ENCODE measurements around the gene LRRC56. TPM values are rescaled to one million over a fixed set of nuclear protein-coding genes. Genes with fewer than 3 reads are reported as not detected.

LRRC56 gene
- total and polyA plus RNA-seq, 4 experiments from 2014 or later, result 0.24 to 4.6 (median 3.0) TPM

DNA sequence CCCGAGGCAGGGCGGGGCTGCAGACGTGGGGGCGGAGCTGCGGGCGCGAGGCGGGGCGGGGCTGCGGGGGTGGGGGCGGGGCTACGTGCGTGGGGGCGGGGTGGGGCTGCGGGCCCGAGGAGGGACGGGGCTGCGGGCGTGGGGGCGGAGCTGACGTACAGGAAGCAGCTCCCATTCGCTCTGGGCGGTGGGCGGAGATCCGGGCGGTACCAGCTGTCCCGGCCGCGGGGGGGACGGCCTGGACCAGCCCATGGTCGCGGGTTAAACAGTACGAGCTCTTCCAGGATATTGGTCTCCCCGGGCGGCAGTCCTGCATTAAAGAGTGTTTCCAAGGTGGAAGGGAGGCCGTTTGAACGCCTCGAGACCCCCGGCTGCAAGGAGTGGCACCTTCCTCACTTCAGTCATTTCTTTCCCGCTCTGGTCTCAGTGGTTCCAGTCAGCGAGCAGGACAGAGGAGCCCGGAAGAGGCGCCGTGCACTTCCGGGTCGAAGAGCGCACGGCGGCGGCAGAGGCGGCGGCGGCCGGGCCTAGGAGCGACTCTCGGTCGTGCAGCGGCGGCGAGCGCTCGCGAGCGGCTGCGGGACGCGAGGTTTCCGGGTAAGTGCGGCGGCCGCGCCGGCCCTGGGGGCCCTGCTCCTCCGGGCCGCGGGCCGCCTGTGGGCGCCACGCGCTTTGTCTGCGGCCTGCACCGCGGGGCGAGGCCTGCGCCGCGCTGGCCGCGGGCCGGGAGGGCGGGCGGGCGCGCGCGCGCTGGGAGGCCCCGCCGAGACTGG, 38.9 kb downstream of the LRRC56 start, which contains the start of gene PHRF1:
PHRF1 (plus strand) TSS at position 475 of the 773 bp plus-strand sequence. CDS start 5,043 bp downstream, outside the sequence.
- H3K27ac Mint-ChIP-seq, result peak within 1 kb of the TSS; percentile 93 to 99 (median 99)
- H3K36me3 Mint-ChIP-seq, result peaks cover 2 to 7% of the 10 kb centered on the region in 2 donors
- H3K9me3 Mint-ChIP-seq, result no peaks in the 10 kb centered on the region
- peak within 1 kb of the TSS; percentile 94 to 98 (median 98) for H3K4me3 Mint-ChIP-seq
- H3K4me1 ChIP-seq (ENCODE audit: insufficient read depth, low read length), result peaks cover 58% of the 10 kb centered on the region
- peak within 1 kb of the TSS; percentile 85 to 93 for H3K4me3 ChIP-seq (ENCODE audit: low read length in 2 of 2)
- ChIA-PET CTCF (ENCODE audit: partially characterized antibody) (interaction anchor here (0.7 to 1.9 kb wide), 6 partner anchors 12 to 150 kb away, joined by 3 to 9 read pairs (median 4); no protein-coding TSS in a partner anchor), POLR2A (ENCODE audit: partially characterized antibody) (interaction anchor here (0.6 to 3.3 kb wide), 25 partner anchors 9 to 369 kb away, joined by 3 to 56 read pairs (median 7); partner anchors contain the start of genes BET1L, DEAF1, HRAS and IRF7)
- H3K36me3 ChIP-seq (ENCODE audit: insufficient read depth, low read length), result no peaks in the 10 kb centered on the region
- H3K27ac ChIP-seq (ENCODE audit: low read depth, low read length), result peak within 1 kb of the TSS; percentile 77
- DNase-seq, result peak; percentile 95 to 98 (median 97)
- intact Hi-C loops (cut with micrococcal nuclease), result loop anchor here (1.0 kb wide), 7 partner anchors 12 to 147 kb away; partner anchors contain the start of genes DEAF1, IRF7, LMNTD2 and LRRC56
- H3K4me1 Mint-ChIP-seq, result peaks cover 31 to 56% (median 45%) of the 10 kb centered on the region in 4 donors
- peaks cover 0 to 11% of the 10 kb centered on the region in 2 donors for H3K27me3 Mint-ChIP-seq
- H3K27me3 ChIP-seq (ENCODE audit: insufficient read depth, low read length), result no peaks in the 10 kb centered on the region
- H3K9me3 ChIP-seq (ENCODE audit: control insufficient read depth in 1 of 2, low read length in 2 of 2), result no peaks in the 10 kb centered on the region

DNA sequence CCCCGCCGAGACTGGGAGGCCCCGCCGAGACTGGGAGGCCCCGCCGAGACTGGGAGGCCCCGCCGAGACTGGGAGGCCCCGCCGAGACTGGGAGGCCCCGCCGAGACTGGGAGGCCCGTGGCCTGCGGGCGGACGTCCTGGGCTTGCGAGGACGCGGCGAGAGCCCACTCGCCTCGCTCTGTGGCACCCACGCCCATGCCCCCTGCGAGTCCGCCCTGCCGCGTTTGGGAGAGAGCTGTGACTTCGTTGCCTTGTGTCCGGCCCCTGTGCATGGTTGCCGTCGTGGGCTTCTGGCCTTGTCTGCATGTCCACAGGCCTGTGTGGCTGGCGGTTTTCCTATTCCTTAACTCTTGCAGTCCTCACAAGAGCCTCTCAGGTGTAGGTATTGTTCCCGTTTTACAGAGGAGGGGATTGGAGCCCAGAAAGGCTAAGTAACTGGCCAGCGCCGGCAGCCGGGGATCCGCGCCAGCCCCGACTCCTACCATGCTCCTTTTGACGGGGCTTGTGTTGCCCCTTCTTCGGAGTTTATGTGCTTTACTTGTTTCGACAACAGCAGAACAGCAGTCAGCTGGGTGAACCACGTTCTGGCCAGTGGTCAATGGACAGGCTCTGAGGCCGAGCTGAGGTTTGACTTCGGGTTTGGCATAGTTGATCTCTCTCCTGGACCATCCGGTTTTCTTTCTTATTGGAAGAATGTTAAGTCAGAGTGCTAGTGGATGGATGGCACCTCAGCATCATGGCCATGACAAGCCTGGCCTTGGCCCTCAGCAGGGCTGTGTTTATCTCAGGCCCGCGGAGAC, 39.7 kb downstream of the LRRC56 start:
- Histone ChIP-seq H3K27ac (ENCODE audit: low read depth, low read length) (peak overlapping the region; percentile 75), H3K4me1 (ENCODE audit: insufficient read depth, low read length) (peaks cover 58% of the 10 kb centered on the region), H3K36me3 (ENCODE audit: insufficient read depth, low read length) (peaks cover 5% of the 10 kb centered on the region), H3K27me3 (ENCODE audit: insufficient read depth, low read length) (no peaks in the 10 kb centered on the region), H3K4me3 (ENCODE audit: low read length in 2 of 2) (peak overlapping the region; percentile 76 to 85), H3K9me3 (ENCODE audit: control insufficient read depth in 1 of 2, low read length in 2 of 2) (no peaks in the 10 kb centered on the region)
- intact Hi-C loops (cut with micrococcal nuclease), result loop anchor here (1.0 kb wide), 3 partner anchors 11 to 70 kb away; partner anchors contain the start of genes IRF7 and RNH1
- ChIA-PET POLR2A (ENCODE audit: partially characterized antibody) (interaction anchor here (0.7 to 3.3 kb wide), 14 partner anchors 10 to 370 kb away, joined by 3 to 36 read pairs (median 8); partner anchors contain the start of genes BET1L, DEAF1, HRAS and LMNTD2), CTCF (ENCODE audit: partially characterized antibody) (interaction anchor here (1.1 to 1.4 kb wide), 2 partner anchors 22 kb away, joined by 4 to 7 read pairs; no protein-coding TSS in a partner anchor)
- H3K27me3 Mint-ChIP-seq, result peaks cover 0 to 11% of the 10 kb centered on the region in 2 donors
- peak in 1 of 5 donors; percentile 45 for DNase-seq
- H3K9me3 Mint-ChIP-seq, result no peaks in the 10 kb centered on the region
- peak overlapping the region; percentile 41 to 92 (median 84) for H3K27ac Mint-ChIP-seq
- H3K36me3 Mint-ChIP-seq, result peaks cover 7 to 13% of the 10 kb centered on the region in 2 donors
- peaks cover 35 to 62% (median 48%) of the 10 kb centered on the region in 4 donors for H3K4me1 Mint-ChIP-seq
- H3K4me3 Mint-ChIP-seq, result peak overlapping the region; percentile 84 to 92 (median 86)

DNA sequence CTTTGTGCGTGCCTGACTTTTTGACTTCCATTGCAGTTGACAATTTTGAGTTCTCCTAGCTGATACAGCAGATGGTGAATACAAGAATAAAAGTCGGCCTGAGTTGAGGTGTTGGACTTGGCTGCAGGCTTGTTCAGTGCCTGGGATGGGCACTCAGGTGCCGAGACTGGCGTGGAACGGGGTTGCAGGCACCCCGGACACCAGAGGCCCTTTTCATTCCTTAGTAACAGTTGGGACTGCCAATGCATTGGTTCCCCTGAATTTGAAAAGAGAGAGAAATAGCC, 40.2 kb downstream of the LRRC56 start:
- intact Hi-C loops (cut with micrococcal nuclease), result no loop called here
- peaks cover 6% of the 10 kb centered on the region for H3K36me3 ChIP-seq (ENCODE audit: insufficient read depth, low read length)
- peaks cover 58% of the 10 kb centered on the region for H3K4me1 ChIP-seq (ENCODE audit: insufficient read depth, low read length)
- peak overlapping the region; percentile 75 for H3K27ac ChIP-seq (ENCODE audit: low read depth, low read length)
- Mint-ChIP-seq H3K4me3 (peak overlapping the region; percentile 84 to 92 (median 86)), H3K4me1 (peaks cover 35 to 62% (median 48%) of the 10 kb centered on the region in 4 donors), H3K36me3 (peaks cover 7 to 14% of the 10 kb centered on the region in 2 donors), H3K27ac (peak overlapping the region; percentile 41 to 92 (median 84)), H3K27me3 (peaks cover 0 to 11% of the 10 kb centered on the region in 2 donors), H3K9me3 (no peaks in the 10 kb centered on the region)
- H3K4me3 ChIP-seq (ENCODE audit: low read length in 2 of 2), result peak overlapping the region; percentile 76 to 85
- H3K27me3 ChIP-seq (ENCODE audit: insufficient read depth, low read length), result no peaks in the 10 kb centered on the region
- DNase-seq, result peak in 1 of 5 donors; percentile 19
- no peaks in the 10 kb centered on the region for H3K9me3 ChIP-seq (ENCODE audit: control insufficient read depth in 1 of 2, low read length in 2 of 2)
- ChIA-PET POLR2A (ENCODE audit: partially characterized antibody) (interaction anchor here (0.8 to 3.3 kb wide), 8 partner anchors 9 to 118 kb away, joined by 3 to 36 read pairs (median 4); partner anchors contain the start of genes DEAF1, HRAS, LRRC56 and TMEM80), CTCF (ENCODE audit: partially characterized antibody) (interaction anchor here (1.1 kb wide), 1 partner anchor 23 kb away, joined by 4 read pairs; no protein-coding TSS in a partner anchor)

DNA sequence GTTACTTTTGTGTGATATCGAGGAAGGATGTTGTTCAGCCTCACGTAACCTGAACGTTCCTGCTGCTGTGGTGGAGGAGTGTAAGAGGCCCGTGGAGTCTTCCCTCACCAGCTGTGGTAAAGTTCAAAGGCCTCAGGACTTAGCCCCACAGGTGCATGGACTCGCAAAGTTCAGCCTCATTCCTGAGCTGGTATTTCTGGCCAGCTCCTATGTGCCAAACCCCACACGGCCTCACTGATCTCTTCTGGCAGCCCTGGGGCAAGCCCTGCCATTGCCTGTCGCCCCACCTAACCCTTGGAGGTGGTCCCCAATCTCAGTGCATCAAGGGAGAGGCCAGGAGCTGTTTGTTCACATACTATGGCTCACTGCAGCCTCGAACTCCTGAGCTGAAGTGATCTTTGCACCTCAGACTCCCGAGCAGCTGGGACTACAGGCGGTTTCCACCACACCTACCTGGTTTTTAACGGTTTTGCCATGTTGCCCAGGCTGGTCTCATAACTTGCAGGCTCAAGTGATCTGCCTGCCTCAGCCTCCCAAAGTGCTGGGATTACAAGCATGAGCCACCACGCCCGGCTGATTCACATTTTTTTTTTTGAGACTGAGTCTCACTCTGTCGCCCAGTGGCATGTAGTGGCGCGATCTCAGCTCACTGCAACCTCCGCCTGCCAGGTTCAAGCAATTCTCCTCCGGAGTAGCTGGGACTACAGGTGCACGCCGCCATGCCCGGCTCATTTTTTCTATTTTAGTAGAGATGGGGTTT, 41.1 kb downstream of the LRRC56 start:
- Histone ChIP-seq H3K4me3 (ENCODE audit: low read length in 2 of 2) (no peak overlapping the region), H3K27me3 (ENCODE audit: insufficient read depth, low read length) (no peaks in the 10 kb centered on the region), H3K9me3 (ENCODE audit: control insufficient read depth in 1 of 2, low read length in 2 of 2) (no peaks in the 10 kb centered on the region), H3K36me3 (ENCODE audit: insufficient read depth, low read length) (peaks cover 9% of the 10 kb centered on the region), H3K27ac (ENCODE audit: low read depth, low read length) (peak overlapping the region; percentile 75), H3K4me1 (ENCODE audit: insufficient read depth, low read length) (peaks cover 54% of the 10 kb centered on the region)
- Mint-ChIP-seq H3K27me3 (peaks cover 0 to 11% of the 10 kb centered on the region in 2 donors), H3K9me3 (no peaks in the 10 kb centered on the region), H3K4me3 (peak overlapping the region; percentile 60 to 92 (median 86)), H3K4me1 (peaks cover 35 to 62% (median 48%) of the 10 kb centered on the region in 4 donors), H3K36me3 (peaks cover 7 to 14% of the 10 kb centered on the region in 2 donors), H3K27ac (peak overlapping the region in 5 of 7 donors; percentile 31 to 84 (median 79))
- intact Hi-C loops (cut with micrococcal nuclease), result no loop called here
- peak in 1 of 5 donors; percentile 0 for DNase-seq
- ChIA-PET CTCF (ENCODE audit: partially characterized antibody) (interaction anchor here (1.1 to 1.3 kb wide), 2 partner anchors 23 to 148 kb away, joined by 3 to 4 read pairs; no protein-coding TSS in a partner anchor), POLR2A (ENCODE audit: partially characterized antibody) (interaction anchor here (0.8 to 2.5 kb wide), 6 partner anchors 10 to 117 kb away, joined by 3 to 15 read pairs (median 3); partner anchors contain the start of genes DEAF1 and TMEM80)

DNA sequence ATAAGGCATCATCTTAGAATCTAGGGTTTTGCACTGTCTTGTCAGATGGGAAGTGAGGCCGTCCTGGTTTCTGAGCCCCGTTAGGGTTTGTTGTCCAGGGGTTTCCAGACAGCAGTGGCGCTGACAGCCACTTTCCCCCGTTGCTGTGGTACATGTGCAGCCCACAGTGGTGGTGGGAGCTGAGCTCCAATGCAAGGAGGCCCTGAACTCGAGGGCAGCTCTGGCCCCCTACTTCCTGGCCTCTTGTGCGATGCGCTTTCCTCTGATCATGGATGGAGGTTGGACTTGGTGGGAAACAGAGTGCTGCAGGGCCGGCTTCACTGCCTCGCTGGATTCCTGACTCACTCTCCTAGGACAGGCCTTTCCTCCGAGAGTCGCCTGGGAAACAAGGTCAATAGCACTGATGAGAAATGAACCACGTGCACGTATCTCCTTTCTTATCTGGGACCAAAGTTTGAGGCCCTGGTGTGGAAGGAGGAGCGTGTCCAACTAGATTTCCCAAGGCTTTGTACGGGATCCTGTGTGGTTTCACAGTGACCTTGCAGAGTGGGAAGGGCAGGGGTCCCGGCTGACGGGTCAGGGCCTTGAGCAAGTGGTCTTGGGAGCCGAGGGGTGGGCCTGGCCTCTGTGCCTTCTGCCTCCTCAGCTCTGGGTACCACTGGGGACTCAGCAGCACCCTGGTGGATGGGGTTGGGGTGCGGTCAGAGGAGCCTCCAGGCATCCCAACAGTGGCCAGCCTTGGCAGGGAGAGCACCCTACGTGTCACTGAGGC, 42.7 kb downstream of the LRRC56 start:
- Histone ChIP-seq H3K9me3 (ENCODE audit: control insufficient read depth in 1 of 2, low read length in 2 of 2) (no peaks in the 10 kb centered on the region), H3K27me3 (ENCODE audit: insufficient read depth, low read length) (no peaks in the 10 kb centered on the region), H3K27ac (ENCODE audit: low read depth, low read length) (no peak overlapping the region), H3K4me1 (ENCODE audit: insufficient read depth, low read length) (peaks cover 40% of the 10 kb centered on the region), H3K4me3 (ENCODE audit: low read length in 2 of 2) (no peak overlapping the region), H3K36me3 (ENCODE audit: insufficient read depth, low read length) (peaks cover 19% of the 10 kb centered on the region)
- Mint-ChIP-seq H3K9me3 (no peaks in the 10 kb centered on the region), H3K4me1 (peaks cover 26 to 51% (median 37%) of the 10 kb centered on the region in 4 donors), H3K27ac (peak overlapping the region in 1 of 7 donors; percentile 43), H3K36me3 (peaks cover 7 to 18% of the 10 kb centered on the region in 2 donors), H3K4me3 (peak overlapping the region in 5 of 8 donors; percentile 36 to 64 (median 53)), H3K27me3 (peaks cover 0 to 4% of the 10 kb centered on the region in 2 donors)
- DNase-seq, result peak in 1 of 5 donors; percentile 24
- ChIA-PET POLR2A (ENCODE audit: partially characterized antibody) (interaction anchor here (1.6 kb wide), 1 partner anchor 19 kb away, joined by 3 read pairs; no protein-coding TSS in a partner anchor), CTCF (ENCODE audit: partially characterized antibody) (no interaction called here)
- intact Hi-C loops (cut with micrococcal nuclease), result no loop called here

Data from CD4-positive, alpha-beta memory T cell (primary cell).